ENCODE measurements around the gene ACOT8. TPM values are rescaled to one million over a fixed set of nuclear protein-coding genes. Genes with fewer than 3 reads are reported as not detected.
A peak's percentile ranks its signal among the peaks of the same experiment; 100 is the strongest.

The ACOT8 gene
- total and polyA plus RNA-seq, 10 of the 15 experiments (the other 5 are each of a cell fraction or from before 2014, with no cell fraction given), result 5.1 to 47.9 (median 31.8) TPM

DNA sequence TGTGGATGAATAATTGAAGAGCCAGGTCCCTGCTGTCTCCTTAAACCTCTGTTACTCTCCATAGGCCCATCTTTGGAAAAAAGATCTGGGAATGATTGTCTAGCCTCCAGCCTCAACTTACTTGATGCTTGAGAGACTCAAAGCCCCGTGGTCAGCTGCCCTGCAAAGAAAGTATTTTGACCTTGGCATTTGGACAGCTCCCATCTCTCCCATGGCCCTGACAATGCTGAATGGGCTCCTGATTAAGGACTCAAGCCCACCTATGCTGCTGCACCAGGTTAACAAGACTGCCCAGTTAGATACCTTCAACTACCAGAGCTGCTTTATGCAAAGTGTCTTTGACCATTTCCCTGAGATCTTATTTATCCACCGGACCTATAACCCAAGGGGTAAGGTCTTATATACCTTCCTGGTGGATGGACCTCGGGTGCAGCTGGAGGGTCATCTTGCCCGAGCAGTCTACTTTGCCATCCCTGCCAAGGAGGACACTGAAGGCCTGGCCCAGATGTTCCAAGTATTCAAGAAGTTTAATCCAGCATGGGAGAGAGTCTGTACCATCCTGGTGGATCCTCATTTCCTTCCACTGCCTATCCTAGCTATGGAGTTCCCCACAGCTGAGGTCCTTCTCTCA is 25.4 kb upstream of the ACOT8 start:
- peaks cover 7 to 11% of the 10 kb centered on the region in 2 experiments; a peak in 2 of 4 replicates for H3K36me3 ChIP-seq (ENCODE audit: control insufficient read depth in 2 of 2, insufficient read depth in 2 of 2, low read length in 1 of 2)
- ChIA-PET RAD21 (ENCODE audit: unreplicated experiment) (interaction anchor here (1.3 to 2.3 kb wide), 4 partner anchors 8 to 84 kb away, joined by 3 to 25 read pairs (median 10); partner anchors contain the start of genes CTSA, NEURL2 and PCIF1), SMC1A (ENCODE audit: uncharacterized antibody, unreplicated experiment) (interaction anchor here (0.7 to 2.3 kb wide), 6 partner anchors 8 to 88 kb away, joined by 3 to 10 read pairs (median 4); partner anchors contain the start of genes CTSA and NEURL2), CTCF (interaction anchor here (1.0 to 3.2 kb wide), 5 partner anchors 8 to 104 kb away, joined by 3 to 38 read pairs (median 17); partner anchors contain the start of genes CTSA and NEURL2), POLR2A (interaction anchor here (1.1 to 2.3 kb wide), 6 partner anchors 8 to 90 kb away, joined by 3 to 16 read pairs (median 3); partner anchors contain the start of genes ACOT8, CTSA, NEURL2 and ZSWIM3)
- peaks cover 12% of the 10 kb centered on the region for H3K4me1 ChIP-seq (ENCODE audit: control insufficient read depth, insufficient read depth, low read length)
- BruUV-seq (replicated peaks), result no TSS peak
- H3K9ac ChIP-seq (ENCODE audit: control insufficient read depth, insufficient read depth, low read length), result no peak overlapping the region
- H4K20me1 ChIP-seq (ENCODE audit: control insufficient read depth, insufficient read depth), result no peaks in the 10 kb centered on the region
- in situ Hi-C loops (cut with MboI), result no loop called here
- 99% methylated on average over 4 of the region's 4 CpGs for WGBS (ENCODE audit: insufficient coverage, insufficient replicate concordance, low lambda C conversion rate, missing lambda C conversion rate)
- H3K27ac ChIP-seq (ENCODE audit: control insufficient read depth, insufficient read depth), result no peak overlapping the region
- DNase-seq (ENCODE audit: low read depth, low spot score) (no peak), FAIRE-seq (no peak), ATAC-seq (no peak)
- no peaks in the 10 kb centered on the region for H3K9me3 ChIP-seq (replicated peaks; ENCODE audit: control insufficient read depth, insufficient read depth, low read length)
- 0 out of 2 replicates have a peak overlapping the region, but pooled peaks have one; percentile 39 for H3K4me3 ChIP-seq
- H3K27me3 ChIP-seq (replicated peaks in 1 of 2; ENCODE audit: control insufficient read depth in 2 of 2, insufficient read depth in 2 of 2, low read length in 1 of 2), result no peaks in the 10 kb centered on the region
- peak overlapping the region; percentile 86; the same call in 1 of the 2 replicates for H3K4me2 ChIP-seq (ENCODE audit: control insufficient read depth, insufficient read depth)
- TF ChIP-seq TCF12 (IDR thresholded peaks at IDR 0.05; ENCODE audit: low read depth, low read length) (no peak), NR2C2 (IDR thresholded peaks at IDR 0.05; ENCODE audit: borderline replicate concordance, control insufficient read depth, insufficient read length, low read depth) (no peak), MYB (IDR thresholded peaks at IDR 0.05; ENCODE audit: borderline replicate concordance, low read depth, low read length) (no peak), DPF2 (IDR thresholded peaks at IDR 0.05) (no peak), MEF2B (IDR thresholded peaks at IDR 0.05; ENCODE audit: partially characterized antibody, poor library complexity, severe bottlenecking) (no peak)
- peaks cover 15% of the 10 kb centered on the region for H3K79me2 ChIP-seq (ENCODE audit: control insufficient read depth, insufficient read depth, low read length)
- no peak overlapping the region for H2AFZ ChIP-seq (ENCODE audit: control insufficient read depth, low read depth, low read length)
- intact Hi-C loops (cut with micrococcal nuclease; ENCODE audit: unreplicated experiment), result no loop called here

Data from GM12878 (cell line).